ENCODE data around the gene NSG1.
"Not testable (repeated sequence)": the region's sequence is repeated elsewhere in the genome, so short reads cannot be mapped to it uniquely, and the experiment has no call there.

Gene NSG1

GRCh38 chr4:4420421-4420820 lies 33.5 kb downstream of the NSG1 start:
- in situ Hi-C loops (cut with MboI; ENCODE audit: low sequenced_read_pairs, unreplicated experiment) = no loop called here

GRCh38 chr4:4421356-4421755 lies 34.5 kb downstream of the NSG1 start:
- DNase-seq (ENCODE audit: low spot score) = no peak
- TF ChIP-seq CTCF (IDR thresholded peaks at IDR 0.05; ENCODE audit: borderline replicate concordance, control extremely low read depth, extremely low read depth, insufficient read depth, missing control alignments) = no peak
- in situ Hi-C loops (cut with MboI; ENCODE audit: low sequenced_read_pairs, unreplicated experiment) = no loop called here

More at GRCh38 chr4:4420421-4420820, 33.5 kb downstream of the NSG1 start:
- DNase-seq (ENCODE audit: low spot score) = no peak
- TF ChIP-seq CTCF (IDR thresholded peaks at IDR 0.05; ENCODE audit: borderline replicate concordance, control extremely low read depth, extremely low read depth, insufficient read depth, missing control alignments) = no peak

- DNase-seq (ENCODE audit: low spot score); in situ Hi-C loops (cut with MboI; ENCODE audit: low sequenced_read_pairs, unreplicated experiment): not testable (repeated sequence)
Measured at GRCh38 chr4:4422117-4422516, 35.2 kb downstream of the NSG1 start.

GRCh38 chr4:4422856-4423499 lies 36.1 kb downstream of the NSG1 start:
- TF ChIP-seq CTCF (IDR thresholded peaks at IDR 0.05; ENCODE audit: borderline replicate concordance, control extremely low read depth, extremely low read depth, insufficient read depth, missing control alignments) = no peak
- no peak for DNase-seq (ENCODE audit: low spot score)
- in situ Hi-C loops (cut with MboI; ENCODE audit: low sequenced_read_pairs, unreplicated experiment) = no loop called here

GRCh38 chr4:4423706-4424498 lies 37.0 kb downstream of the NSG1 start:
- in situ Hi-C loops (cut with MboI; ENCODE audit: low sequenced_read_pairs, unreplicated experiment) = no loop called here
- DNase-seq (ENCODE audit: low spot score) = no peak
- no peak for TF ChIP-seq CTCF (IDR thresholded peaks at IDR 0.05; ENCODE audit: borderline replicate concordance, control extremely low read depth, extremely low read depth, insufficient read depth, missing control alignments)

GRCh38 chr4:4424499-4425115 lies 37.7 kb downstream of the NSG1 start:
- no peak for DNase-seq (ENCODE audit: low spot score)
- in situ Hi-C loops (cut with MboI; ENCODE audit: low sequenced_read_pairs, unreplicated experiment) = no loop called here
- no peak for TF ChIP-seq CTCF (IDR thresholded peaks at IDR 0.05; ENCODE audit: borderline replicate concordance, control extremely low read depth, extremely low read depth, insufficient read depth, missing control alignments)
